Neural cell (in vitro differentiated cells): ENCODE results near the gene CAPN13. TPM values are rescaled to one million over a fixed set of nuclear protein-coding genes. Genes with fewer than 3 reads are reported as not detected.

Experiments used
- H2AFZ ChIP-seq: fragments of 200-600, 300-800 bp; sonication (generic), shearing (Covaris generic); 2 replicates; pipeline ENCODE4 v1.6.0; 2014; ENCODE audit warnings: low read depth, mild to moderate bottlenecking, antibody characterized with exemption, low read length, moderate library complexity
- H3F3A ChIP-seq: fragments of 200-600 bp; shearing (Covaris generic); 2 replicates; pipeline ENCODE4 v1.6.1; 2016; ENCODE audit warnings: mild to moderate bottlenecking, moderate library complexity, mixed read lengths, antibody characterized with exemption, low read length; ENCODE audit not compliant: insufficient read depth, poor library complexity, severe bottlenecking
- H3K27ac ChIP-seq: fragments of 200-600, 300-800 bp; sonication (generic), shearing (Covaris generic); 2 replicates; pipeline ENCODE4 v1.5.1; 2014; ENCODE audit warnings: mild to moderate bottlenecking, low read length, moderate library complexity
- H3K27me3 ChIP-seq: fragments of 300-800, 200-600 bp; sonication (generic), shearing (Covaris generic); 2 replicates; pipeline ENCODE4 v1.6.0; 2014; ENCODE audit warnings: mild to moderate bottlenecking, low read depth, low read length, moderate library complexity; ENCODE audit not compliant: insufficient read depth
- H3K36me3 ChIP-seq: fragments of 300-800, 200-600 bp; sonication (generic), shearing (Covaris generic); 2 replicates; pipeline ENCODE4 v1.5.1; 2014; ENCODE audit warnings: mild to moderate bottlenecking, antibody characterized with exemption, low read length, moderate library complexity; ENCODE audit not compliant: insufficient read depth
- H3K4me2 ChIP-seq: fragments of 300-800, 200-600 bp; sonication (generic), shearing (Covaris generic); 2 replicates; pipeline ENCODE4 v1.6.0; 2014; ENCODE audit warnings: mild to moderate bottlenecking, low read length
- H3K4me3 ChIP-seq: fragments of 300-800, 200-600 bp; sonication (generic), shearing (Covaris generic); 2 replicates; pipeline ENCODE4 v1.5.1; 2014; ENCODE audit warnings: mild to moderate bottlenecking, low read length, moderate library complexity
- H3K79me2 ChIP-seq: fragments of 200-600 bp; shearing (Covaris generic); replicated peaks from 2 replicates; pipeline ENCODE4 v1.6.0; 2014; ENCODE audit warnings: mild to moderate bottlenecking, low read length, moderate library complexity; ENCODE audit not compliant: insufficient read depth
- H3K9ac ChIP-seq: fragments of 300-800, 200-600 bp; sonication (generic), shearing (Covaris generic); 2 replicates; pipeline ENCODE4 v1.6.1; 2016; ENCODE audit warnings: mild to moderate bottlenecking, low read length, mixed read lengths
- H3K9me2 ChIP-seq: fragments of 200-600 bp; shearing (Covaris generic); 2 replicates; pipeline ENCODE4 v1.6.1; 2016; ENCODE audit warnings: mild to moderate bottlenecking, low read length, mixed read lengths; ENCODE audit not compliant: insufficient read depth
- H3K9me3 ChIP-seq: fragments of 200-600, 300-800 bp; sonication (generic), shearing (Covaris generic); 2 replicates; pipeline ENCODE4 v1.6.1; 2016; ENCODE audit warnings: mild to moderate bottlenecking, mixed run types, low read length, moderate library complexity, mixed read lengths
- H4K20me1 ChIP-seq: fragments of 200-600 bp; shearing (Covaris generic); 2 replicates; pipeline ENCODE4 v1.6.1; 2016; ENCODE audit warnings: mild to moderate bottlenecking, mixed run types; ENCODE audit not compliant: insufficient read depth
- EP300 ChIP-seq: fragments of 450-650 bp; conservative IDR thresholded peaks from 2 replicates; pipeline ENCODE4 v1.6.1; 2014; ENCODE audit warnings: antibody characterized with exemption, mild to moderate bottlenecking, moderate library complexity; ENCODE audit not compliant: poor library complexity, severe bottlenecking
- EZH2 ChIP-seq: fragments of 200-600, 300-800 bp; shearing (Covaris generic), sonication (generic); IDR thresholded peaks from 2 replicates; pipeline ENCODE4 v1.6.1; 2014; ENCODE audit warnings: antibody characterized with exemption, low read length, borderline replicate concordance, mild to moderate bottlenecking; ENCODE audit not compliant: insufficient read depth, poor library complexity, severe bottlenecking
- MXI1 ChIP-seq: fragments of 450-650 bp; conservative IDR thresholded peaks from 2 replicates; pipeline ENCODE4 v1.6.1; 2014; ENCODE audit warnings: antibody characterized with exemption, mild to moderate bottlenecking; ENCODE audit not compliant: poor library complexity, severe bottlenecking
- POLR2AphosphoS5 ChIP-seq: IDR thresholded peaks from 2 replicates; pipeline ENCODE4 v1.6.1; 2012
- RAD21 ChIP-seq: fragments of 450-650 bp; conservative IDR thresholded peaks from 2 replicates; pipeline ENCODE4 v1.6.1; 2014; ENCODE audit warnings: antibody characterized with exemption, mild to moderate bottlenecking, moderate library complexity
- REST ChIP-seq: IDR thresholded peaks from 2 replicates; pipeline ENCODE4 v1.6.1; 2012; ENCODE audit warnings: borderline replicate concordance
- SMC3 ChIP-seq: fragments of 450-650 bp; conservative IDR thresholded peaks from 2 replicates; pipeline ENCODE4 v1.6.1; 2014; ENCODE audit warnings: antibody characterized with exemption, mild to moderate bottlenecking, moderate library complexity; ENCODE audit not compliant: poor library complexity
- TAF1 ChIP-seq: IDR thresholded peaks from 2 replicates; pipeline ENCODE4 v1.6.1; 2012; ENCODE audit warnings: low read depth
- polyA plus RNA-seq: library from polyadenylated mRNA; depleted of rRNA; stranded (reverse); fragments of >200 nt; gene quantifications from 2 replicates; pipeline ENCODE4 v1.2.3, GENCODE V29; 2014
- TF ChIP-seq, protein P1 (sequence below): fragments of 450-650 bp; IDR thresholded peaks from 2 replicates; pipeline ENCODE4 v1.5.1; 2014; ENCODE audit warnings: antibody characterized with exemption, mild to moderate bottlenecking, moderate library complexity; ENCODE audit not compliant: poor library complexity, severe bottlenecking

Gene CAPN13
- polyA plus RNA-seq, 1 donor from 2014 or later, result not detected

DNA sequence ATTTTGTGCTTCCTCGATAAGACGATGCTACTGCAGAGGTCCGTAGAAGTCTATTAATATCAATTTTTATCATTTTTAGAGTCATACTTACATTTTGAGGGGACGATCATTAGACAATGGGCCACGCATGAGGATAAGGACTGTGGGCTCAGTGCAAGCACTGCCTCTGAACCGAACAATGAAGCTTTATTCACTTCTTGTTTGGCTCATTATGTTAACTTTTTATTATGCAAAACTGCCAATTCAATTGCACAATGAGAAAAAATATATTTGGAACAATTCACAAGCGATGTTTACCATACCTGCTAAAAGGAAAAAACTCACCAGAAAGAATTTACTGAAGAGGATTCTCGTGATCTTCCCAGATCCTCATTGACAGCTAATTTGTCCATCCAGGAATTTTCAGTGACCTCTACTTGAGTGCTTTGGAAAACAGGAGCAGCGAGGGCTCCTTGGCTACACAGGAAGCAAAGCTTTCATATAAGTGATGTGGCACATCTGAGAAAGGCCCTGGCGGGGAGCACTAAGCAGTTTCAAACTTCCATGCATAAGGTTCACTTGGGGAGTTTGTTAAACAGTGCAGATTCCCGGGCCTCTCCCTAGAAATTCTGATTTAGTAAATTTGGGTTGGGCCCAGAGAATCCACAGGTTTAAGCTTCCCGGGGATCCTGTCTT lies 13.3 kb upstream of the CAPN13 start:
- TF ChIP-seq SMC3 (no peak), EP300 (no peak), EZH2 (no peak), TAF1 (no peak), REST (no peak), RAD21 (no peak), MXI1 (no peak), POLR2AphosphoS5 (no peak)
- TF ChIP-seq, protein P1, sequence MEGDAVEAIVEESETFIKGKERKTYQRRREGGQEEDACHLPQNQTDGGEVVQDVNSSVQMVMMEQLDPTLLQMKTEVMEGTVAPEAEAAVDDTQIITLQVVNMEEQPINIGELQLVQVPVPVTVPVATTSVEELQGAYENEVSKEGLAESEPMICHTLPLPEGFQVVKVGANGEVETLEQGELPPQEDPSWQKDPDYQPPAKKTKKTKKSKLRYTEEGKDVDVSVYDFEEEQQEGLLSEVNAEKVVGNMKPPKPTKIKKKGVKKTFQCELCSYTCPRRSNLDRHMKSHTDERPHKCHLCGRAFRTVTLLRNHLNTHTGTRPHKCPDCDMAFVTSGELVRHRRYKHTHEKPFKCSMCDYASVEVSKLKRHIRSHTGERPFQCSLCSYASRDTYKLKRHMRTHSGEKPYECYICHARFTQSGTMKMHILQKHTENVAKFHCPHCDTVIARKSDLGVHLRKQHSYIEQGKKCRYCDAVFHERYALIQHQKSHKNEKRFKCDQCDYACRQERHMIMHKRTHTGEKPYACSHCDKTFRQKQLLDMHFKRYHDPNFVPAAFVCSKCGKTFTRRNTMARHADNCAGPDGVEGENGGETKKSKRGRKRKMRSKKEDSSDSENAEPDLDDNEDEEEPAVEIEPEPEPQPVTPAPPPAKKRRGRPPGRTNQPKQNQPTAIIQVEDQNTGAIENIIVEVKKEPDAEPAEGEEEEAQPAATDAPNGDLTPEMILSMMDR, result no peak
- Histone ChIP-seq H3F3A (no peaks in the 10 kb centered on the region), H2AFZ (no peak overlapping the region), H3K36me3 (no peaks in the 10 kb centered on the region), H3K9me3 (no peaks in the 10 kb centered on the region), H4K20me1 (no peaks in the 10 kb centered on the region), H3K27me3 (no peaks in the 10 kb centered on the region), H3K9me2 (no peaks in the 10 kb centered on the region), H3K4me3 (no peak overlapping the region), H3K9ac (no peak overlapping the region), H3K27ac (no peak overlapping the region), H3K4me2 (no peak overlapping the region), H3K79me2 (no peaks in the 10 kb centered on the region)

DNA sequence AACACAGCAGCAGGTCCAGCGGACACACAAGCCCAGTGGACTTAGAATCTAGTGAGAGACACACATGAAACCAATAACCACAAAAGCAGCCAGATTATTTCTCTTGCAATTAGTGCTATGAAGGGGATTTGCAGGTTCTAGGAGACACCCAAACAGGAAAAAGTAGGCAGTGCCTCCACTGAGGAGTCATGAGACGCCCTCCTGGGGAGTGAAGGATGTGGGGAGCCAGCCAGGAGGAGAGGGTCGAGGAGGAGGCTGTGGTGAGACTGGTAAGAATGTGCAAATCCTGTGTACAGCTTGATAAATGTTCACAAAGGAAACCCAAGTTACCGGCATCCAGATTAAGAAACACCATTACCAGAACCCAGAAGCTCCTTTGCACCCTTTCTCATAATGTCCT lies 2.7 kb upstream of the CAPN13 start:
- no peaks in the 10 kb centered on the region for H3K9me3 ChIP-seq
- H3K4me3 ChIP-seq, result no peak overlapping the region
- no peak overlapping the region for H3K4me2 ChIP-seq
- no peak overlapping the region for H2AFZ ChIP-seq
- no peaks in the 10 kb centered on the region for H3K79me2 ChIP-seq
- no peak overlapping the region for H3K9ac ChIP-seq
- H4K20me1 ChIP-seq, result no peaks in the 10 kb centered on the region
- H3K36me3 ChIP-seq, result no peaks in the 10 kb centered on the region
- no peak overlapping the region for H3K27ac ChIP-seq
- no peaks in the 10 kb centered on the region for H3F3A ChIP-seq
- H3K27me3 ChIP-seq, result no peaks in the 10 kb centered on the region
- H3K9me2 ChIP-seq, result no peaks in the 10 kb centered on the region
- TF ChIP-seq TAF1 (no peak), POLR2AphosphoS5 (no peak), MXI1 (no peak), EP300 (no peak), SMC3 (no peak), REST (no peak), RAD21 (no peak), EZH2 (no peak)
- TF ChIP-seq, protein P1, result no peak
